ENCODE data around the gene CRYBA4.
"Not testable (repeated sequence)": the region's sequence is repeated elsewhere in the genome, so short reads cannot be mapped to it uniquely, and the experiment has no call there.

Gene CRYBA4

GRCh38 chr22:26610072-26610958 is 11.4 kb upstream of the CRYBA4 start:
- no peak overlapping the region for H3K4me2 ChIP-seq (ENCODE audit: insufficient read depth, low read length)

GRCh38 chr22:26610996-26611395 is 10.8 kb upstream of the CRYBA4 start:
- no peak for ATAC-seq (ENCODE audit: insufficient read depth, low read depth)
- DNase-seq, result no peak
- no peak overlapping the region for H3K27ac ChIP-seq (ENCODE audit: low read length)

More at GRCh38 chr22:26610072-26610958, 11.4 kb upstream of the CRYBA4 start:
- Histone ChIP-seq H2AFZ (ENCODE audit: low read depth, low read length) (no peak overlapping the region), H3K4me1 (ENCODE audit: insufficient read depth, low read length) (peaks cover 6% of the 10 kb centered on the region), H3K79me2 (ENCODE audit: insufficient read depth, low read length) (no peaks in the 10 kb centered on the region), H3K4me3 (ENCODE audit: low read depth in 1 of 2, low read length in 2 of 2) (no peak overlapping the region), H3K27ac (ENCODE audit: low read length) (no peak overlapping the region), H3K9ac (ENCODE audit: low read depth, low read length) (no peak overlapping the region), H3K36me3 (ENCODE audit: insufficient read depth, low read length) (no peaks in the 10 kb centered on the region), H4K20me1 (ENCODE audit: insufficient read depth, low read length) (no peaks in the 10 kb centered on the region), H3K9me3 (ENCODE audit: insufficient read depth, low read length, severe bottlenecking) (no peaks in the 10 kb centered on the region), H3K27me3 (ENCODE audit: insufficient read depth, low read length, poor library complexity) (no peaks in the 10 kb centered on the region)
- ATAC-seq (ENCODE audit: insufficient read depth, low read depth) (peak; percentile 80), DNase-seq (peak; percentile 55)
- TF ChIP-seq EZH2 (IDR thresholded peaks at IDR 0.05; ENCODE audit: borderline replicate concordance, low read depth, low read length, severe bottlenecking) (no peak), CTCF (IDR thresholded peaks at IDR 0.05; ENCODE audit: borderline replicate concordance, extremely low read depth, low read length, poor library complexity, severe bottlenecking) (no peak)

GRCh38 chr22:26612652-26613051 is 9.1 kb upstream of the CRYBA4 start:
- no peak overlapping the region for H3K4me3 ChIP-seq (ENCODE audit: low read depth in 1 of 2, low read length in 2 of 2)
- H4K20me1 ChIP-seq (ENCODE audit: insufficient read depth, low read length), result no peaks in the 10 kb centered on the region
- H3K79me2 ChIP-seq (ENCODE audit: insufficient read depth, low read length), result no peaks in the 10 kb centered on the region
- no peak overlapping the region for H3K4me2 ChIP-seq (ENCODE audit: insufficient read depth, low read length)
- TF ChIP-seq CTCF (IDR thresholded peaks at IDR 0.05; ENCODE audit: borderline replicate concordance, extremely low read depth, low read length, poor library complexity, severe bottlenecking) (no peak), EZH2 (IDR thresholded peaks at IDR 0.05; ENCODE audit: borderline replicate concordance, low read depth, low read length, severe bottlenecking) (no peak)
- no peaks in the 10 kb centered on the region for H3K27me3 ChIP-seq (ENCODE audit: insufficient read depth, low read length, poor library complexity)
- H2AFZ ChIP-seq (ENCODE audit: low read depth, low read length), result no peak overlapping the region
- no peak for ATAC-seq (ENCODE audit: insufficient read depth, low read depth)
- H3K9me3 ChIP-seq (ENCODE audit: insufficient read depth, low read length, severe bottlenecking), result no peaks in the 10 kb centered on the region
- H3K36me3 ChIP-seq (ENCODE audit: insufficient read depth, low read length), result no peaks in the 10 kb centered on the region
- H3K9ac ChIP-seq (ENCODE audit: low read depth, low read length), result no peak overlapping the region
- no peak for DNase-seq
- peaks cover 6% of the 10 kb centered on the region for H3K4me1 ChIP-seq (ENCODE audit: insufficient read depth, low read length)
- no peak overlapping the region for H3K27ac ChIP-seq (ENCODE audit: low read length)

More at GRCh38 chr22:26610996-26611395, 10.8 kb upstream of the CRYBA4 start:
- Histone ChIP-seq H3K9ac (ENCODE audit: low read depth, low read length) (no peak overlapping the region), H4K20me1 (ENCODE audit: insufficient read depth, low read length) (no peaks in the 10 kb centered on the region), H3K27me3 (ENCODE audit: insufficient read depth, low read length, poor library complexity) (no peaks in the 10 kb centered on the region), H3K4me2 (ENCODE audit: insufficient read depth, low read length) (no peak overlapping the region), H2AFZ (ENCODE audit: low read depth, low read length) (no peak overlapping the region), H3K79me2 (ENCODE audit: insufficient read depth, low read length) (no peaks in the 10 kb centered on the region), H3K36me3 (ENCODE audit: insufficient read depth, low read length) (no peaks in the 10 kb centered on the region), H3K9me3 (ENCODE audit: insufficient read depth, low read length, severe bottlenecking) (no peaks in the 10 kb centered on the region), H3K4me3 (ENCODE audit: low read depth in 1 of 2, low read length in 2 of 2) (no peak overlapping the region), H3K4me1 (ENCODE audit: insufficient read depth, low read length) (peaks cover 6% of the 10 kb centered on the region)
- TF ChIP-seq CTCF (IDR thresholded peaks at IDR 0.05; ENCODE audit: borderline replicate concordance, extremely low read depth, low read length, poor library complexity, severe bottlenecking), result no peak
- no peak for TF ChIP-seq EZH2 (IDR thresholded peaks at IDR 0.05; ENCODE audit: borderline replicate concordance, low read depth, low read length, severe bottlenecking)

GRCh38 chr22:26613753-26614152 is 8.0 kb upstream of the CRYBA4 start:
- not testable (repeated sequence) for H4K20me1 ChIP-seq (ENCODE audit: insufficient read depth, low read length); H3K36me3 ChIP-seq (ENCODE audit: insufficient read depth, low read length); H3K4me3 ChIP-seq (ENCODE audit: low read depth in 1 of 2, low read length in 2 of 2); H3K27me3 ChIP-seq (ENCODE audit: insufficient read depth, low read length, poor library complexity); H3K9me3 ChIP-seq (ENCODE audit: insufficient read depth, low read length, severe bottlenecking); H3K9ac ChIP-seq (ENCODE audit: low read depth, low read length); H3K79me2 ChIP-seq (ENCODE audit: insufficient read depth, low read length); H2AFZ ChIP-seq (ENCODE audit: low read depth, low read length); H3K27ac ChIP-seq (ENCODE audit: low read length); ATAC-seq (ENCODE audit: insufficient read depth, low read depth); DNase-seq; H3K4me2 ChIP-seq (ENCODE audit: insufficient read depth, low read length); H3K4me1 ChIP-seq (ENCODE audit: insufficient read depth, low read length)

All from DND-41 (cell line).